ENCODE measurements around the gene GRM7. TPM values are rescaled to one million over a fixed set of nuclear protein-coding genes. Genes with fewer than 3 reads are reported as not detected.

GRM7 gene
- total and polyA plus RNA-seq, 9 of the 15 experiments (the other 6 are each of a cell fraction or from before 2014, with no cell fraction given), result not detected

DNA sequence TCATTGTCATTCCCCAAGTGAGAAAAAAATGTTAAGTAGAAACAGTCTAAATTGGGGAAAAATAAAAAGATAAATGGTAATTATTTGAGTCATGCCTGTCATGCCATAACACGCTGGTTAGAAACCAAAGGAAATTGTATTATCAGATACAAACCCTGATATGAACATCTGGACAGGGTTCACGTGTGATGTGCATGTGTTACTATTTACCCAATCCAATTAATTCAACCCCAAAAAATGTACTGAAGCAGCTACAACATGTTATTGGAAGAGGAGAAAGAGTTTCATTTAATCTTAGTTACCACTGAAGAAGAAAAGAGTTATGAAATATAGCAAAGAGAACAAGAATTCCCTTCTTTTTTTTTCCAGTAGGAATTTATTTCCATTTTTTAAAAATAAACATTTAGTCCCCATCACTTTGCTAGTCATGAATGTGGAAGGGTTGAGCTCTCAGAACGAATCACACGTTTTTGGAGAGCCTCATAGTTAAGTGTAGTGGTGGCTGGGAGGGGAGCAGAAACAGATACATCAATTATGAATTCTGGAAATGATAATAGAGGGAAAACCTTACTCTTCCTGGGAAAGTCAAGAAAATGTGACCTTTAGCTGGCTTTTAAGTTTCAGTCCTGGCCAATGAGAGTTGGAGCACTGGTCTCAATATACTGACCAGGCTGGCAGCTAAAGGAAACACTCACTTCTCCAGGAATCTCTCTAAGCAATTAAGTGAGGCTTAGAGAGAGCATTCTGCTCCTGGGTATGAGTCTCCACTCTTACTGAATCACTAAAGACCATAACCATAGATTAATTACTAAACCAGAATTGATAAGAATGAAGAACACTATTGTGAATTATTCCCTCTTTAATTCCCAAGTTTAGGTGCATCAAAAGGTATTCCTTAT lies 796.5 kb downstream of the GRM7 start (continued):
- TF ChIP-seq HMG20B (CRISPR knock-in tag; IDR thresholded peaks at IDR 0.05) (no peak), HDAC3 (IDR thresholded peaks at IDR 0.05; ENCODE audit: borderline replicate concordance, partially characterized antibody) (no peak), MTA3 (IDR thresholded peaks at IDR 0.05; ENCODE audit: borderline replicate concordance) (no peak)

DNA sequence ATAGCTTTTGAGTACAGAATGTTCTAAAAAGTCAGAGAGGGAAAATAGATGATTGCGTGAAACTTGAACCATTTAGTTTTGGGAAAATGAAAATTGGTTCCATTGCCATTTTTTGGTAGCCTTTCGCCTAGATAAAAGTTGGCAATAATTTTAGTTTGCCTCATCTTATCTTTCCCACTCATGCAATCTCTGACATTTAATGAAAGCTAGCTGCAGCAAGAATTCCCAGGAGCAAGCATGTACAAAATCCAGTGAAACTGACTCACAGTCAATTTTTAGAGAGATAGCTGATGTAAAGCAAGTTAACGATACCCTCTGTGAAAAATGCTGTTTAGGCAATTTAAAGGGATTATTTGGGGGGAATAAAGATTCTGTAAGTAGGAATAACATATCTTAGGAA lies 797.4 kb downstream of the GRM7 start:
- BruUV-seq (replicated peaks), result no TSS peak
- no peak for FAIRE-seq
- Histone ChIP-seq H3K36me3 (ENCODE audit: control insufficient read depth, insufficient read depth, low read length) (no peaks in the 10 kb centered on the region), H3K4me1 (replicated peaks in 1 of 2; ENCODE audit: control insufficient read depth in 2 of 2, insufficient read depth in 2 of 2, low read length in 2 of 2) (no peaks in the 10 kb centered on the region), H4K20me1 (replicated peaks; ENCODE audit: control insufficient read depth, insufficient read depth, low read length) (no peaks in the 10 kb centered on the region), H3K27me3 (ENCODE audit: control insufficient read depth in 2 of 2, insufficient read depth in 2 of 2, low read length in 2 of 2) (no peaks in the 10 kb centered on the region), H3K9me3 (replicated peaks; ENCODE audit: control insufficient read depth, insufficient read depth, low read depth, low read length) (no peaks in the 10 kb centered on the region), H3K4me3 (no peak overlapping the region), H2AFZ (ENCODE audit: low read depth, low read length) (no peak overlapping the region), H3K27ac (ENCODE audit: extremely low read depth, low read depth, low read length) (no peak overlapping the region), H3K9me1 (ENCODE audit: control insufficient read depth, insufficient read depth, low read length) (no peaks in the 10 kb centered on the region), H3K9ac (ENCODE audit: insufficient read depth in 1 of 2, low read depth in 2 of 2, low read length in 2 of 2) (no peak overlapping the region), H3K4me2 (ENCODE audit: insufficient read depth, low read length) (no peak overlapping the region), H3K79me2 (ENCODE audit: control insufficient read depth, insufficient read depth, low read length) (no peaks in the 10 kb centered on the region)
- ChIA-PET POLR2A (interaction anchor here (0.7 kb wide), 1 partner anchor 74 kb away, joined by 3 read pairs; no protein-coding TSS in a partner anchor), CTCF (ENCODE audit: low intra/inter-chr PET ratio) (no interaction called here)
- no peak for ATAC-seq
- intact Hi-C loops (cut with micrococcal nuclease), result no loop called here
- WGBS (ENCODE audit: insufficient coverage, low coverage, missing lambda C conversion rate), result 2% methylated on average over 3 of the region's 3 CpGs
- no peak for DNase-seq (ENCODE audit: extremely low read depth in 1 of 4, low spot score in 3 of 4)
- in situ Hi-C loops (cut with MboI), result no loop called here
- no peak for TF ChIP-seq KLF13 (tag; IDR thresholded peaks at IDR 0.05; ENCODE audit: borderline replicate concordance, low read depth)
- TF ChIP-seq, protein P1, sequence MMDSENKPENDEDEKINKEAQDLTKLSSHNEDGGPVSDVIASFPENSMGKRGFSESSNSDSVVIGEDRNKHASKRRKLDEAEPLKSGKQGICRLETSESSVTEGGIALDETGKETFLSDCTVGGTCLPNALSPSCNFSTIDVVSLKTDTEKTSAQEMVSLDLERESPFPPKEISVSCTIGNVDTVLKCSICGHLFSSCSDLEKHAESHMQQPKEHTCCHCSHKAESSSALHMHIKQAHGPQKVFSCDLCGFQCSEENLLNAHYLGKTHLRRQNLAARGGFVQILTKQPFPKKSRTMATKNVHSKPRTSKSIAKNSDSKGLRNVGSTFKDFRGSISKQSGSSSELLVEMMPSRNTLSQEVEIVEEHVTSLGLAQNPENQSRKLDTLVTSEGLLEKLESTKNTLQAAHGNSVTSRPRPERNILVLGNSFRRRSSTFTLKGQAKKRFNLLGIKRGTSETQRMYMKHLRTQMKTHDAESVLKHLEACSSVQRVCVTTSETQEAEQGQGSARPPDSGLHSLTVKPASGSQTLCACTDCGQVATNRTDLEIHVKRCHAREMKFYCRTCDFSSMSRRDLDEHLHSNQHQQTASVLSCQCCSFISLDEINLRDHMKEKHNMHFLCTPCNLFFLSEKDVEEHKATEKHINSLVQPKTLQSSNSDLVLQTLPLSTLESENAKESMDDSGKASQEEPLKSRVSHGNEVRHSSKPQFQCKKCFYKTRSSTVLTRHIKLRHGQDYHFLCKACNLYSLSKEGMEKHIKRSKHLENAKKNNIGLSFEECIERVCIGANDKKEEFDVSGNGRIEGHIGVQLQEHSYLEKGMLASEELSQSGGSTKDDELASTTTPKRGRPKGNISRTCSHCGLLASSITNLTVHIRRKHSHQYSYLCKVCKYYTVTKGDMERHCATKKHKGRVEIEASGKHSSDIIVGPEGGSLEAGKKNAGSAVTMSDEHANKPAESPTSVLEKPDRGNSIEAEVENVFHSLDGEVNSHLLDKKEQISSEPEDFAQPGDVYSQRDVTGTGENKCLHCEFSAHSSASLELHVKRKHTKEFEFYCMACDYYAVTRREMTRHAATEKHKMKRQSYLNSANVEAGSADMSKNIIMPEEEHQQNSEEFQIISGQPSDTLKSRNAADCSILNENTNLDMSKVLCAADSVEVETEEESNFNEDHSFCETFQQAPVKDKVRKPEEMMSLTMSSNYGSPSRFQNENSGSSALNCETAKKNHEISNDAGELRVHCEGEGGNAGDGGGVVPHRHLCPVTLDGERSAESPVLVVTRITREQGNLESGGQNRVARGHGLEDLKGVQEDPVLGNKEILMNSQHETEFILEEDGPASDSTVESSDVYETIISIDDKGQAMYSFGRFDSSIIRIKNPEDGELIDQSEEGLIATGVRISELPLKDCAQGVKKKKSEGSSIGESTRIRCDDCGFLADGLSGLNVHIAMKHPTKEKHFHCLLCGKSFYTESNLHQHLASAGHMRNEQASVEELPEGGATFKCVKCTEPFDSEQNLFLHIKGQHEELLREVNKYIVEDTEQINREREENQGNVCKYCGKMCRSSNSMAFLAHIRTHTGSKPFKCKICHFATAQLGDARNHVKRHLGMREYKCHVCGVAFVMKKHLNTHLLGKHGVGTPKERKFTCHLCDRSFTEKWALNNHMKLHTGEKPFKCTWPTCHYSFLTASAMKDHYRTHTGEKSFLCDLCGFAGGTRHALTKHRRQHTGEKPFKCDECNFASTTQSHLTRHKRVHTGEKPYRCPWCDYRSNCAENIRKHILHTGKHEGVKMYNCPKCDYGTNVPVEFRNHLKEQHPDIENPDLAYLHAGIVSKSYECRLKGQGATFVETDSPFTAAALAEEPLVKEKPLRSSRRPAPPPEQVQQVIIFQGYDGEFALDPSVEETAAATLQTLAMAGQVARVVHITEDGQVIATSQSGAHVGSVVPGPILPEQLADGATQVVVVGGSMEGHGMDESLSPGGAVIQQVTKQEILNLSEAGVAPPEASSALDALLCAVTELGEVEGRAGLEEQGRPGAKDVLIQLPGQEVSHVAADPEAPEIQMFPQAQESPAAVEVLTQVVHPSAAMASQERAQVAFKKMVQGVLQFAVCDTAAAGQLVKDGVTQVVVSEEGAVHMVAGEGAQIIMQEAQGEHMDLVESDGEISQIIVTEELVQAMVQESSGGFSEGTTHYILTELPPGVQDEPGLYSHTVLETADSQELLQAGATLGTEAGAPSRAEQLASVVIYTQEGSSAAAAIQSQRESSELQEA (IDR thresholded peaks at IDR 0.05; ENCODE audit: low read depth), result no peak
- no peak for TF ChIP-seq GATA2 (CRISPR knock-in tag; IDR thresholded peaks at IDR 0.05)
- TF ChIP-seq ZNF23 (CRISPR knock-in tag; IDR thresholded peaks at IDR 0.05), result no peak
- no peak for TF ChIP-seq KDM2B (CRISPR knock-in tag; IDR thresholded peaks at IDR 0.05)
- TF ChIP-seq MAFG (tag; conservative IDR thresholded peaks at IDR 0.05), result no peak
- TF ChIP-seq, protein P2, sequence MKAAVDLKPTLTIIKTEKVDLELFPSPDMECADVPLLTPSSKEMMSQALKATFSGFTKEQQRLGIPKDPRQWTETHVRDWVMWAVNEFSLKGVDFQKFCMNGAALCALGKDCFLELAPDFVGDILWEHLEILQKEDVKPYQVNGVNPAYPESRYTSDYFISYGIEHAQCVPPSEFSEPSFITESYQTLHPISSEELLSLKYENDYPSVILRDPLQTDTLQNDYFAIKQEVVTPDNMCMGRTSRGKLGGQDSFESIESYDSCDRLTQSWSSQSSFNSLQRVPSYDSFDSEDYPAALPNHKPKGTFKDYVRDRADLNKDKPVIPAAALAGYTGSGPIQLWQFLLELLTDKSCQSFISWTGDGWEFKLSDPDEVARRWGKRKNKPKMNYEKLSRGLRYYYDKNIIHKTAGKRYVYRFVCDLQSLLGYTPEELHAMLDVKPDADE (conservative IDR thresholded peaks at IDR 0.05; ENCODE audit: control insufficient read depth, low read depth, low read length), result no peak
- no peak for TF ChIP-seq COPS2 (conservative IDR thresholded peaks at IDR 0.05)

Data from K562 (cell line).